GM10266 (cell line): ENCODE results near the gene LRRN2.

Experiments
- DNase-seq: peaks from one replicate; pipeline ENCODE4 v3.0.0; 2012; ENCODE audit errors: extremely low spot score
- TF ChIP-seq, protein P1 (sequence below): IDR thresholded peaks from 2 replicates; pipeline ENCODE4 v1.5.1; 2012; ENCODE audit warnings: mild to moderate bottlenecking, low read depth; ENCODE audit not compliant: control insufficient read depth, insufficient read depth; ENCODE audit errors: missing control alignments

LRRN2 gene

DNA sequence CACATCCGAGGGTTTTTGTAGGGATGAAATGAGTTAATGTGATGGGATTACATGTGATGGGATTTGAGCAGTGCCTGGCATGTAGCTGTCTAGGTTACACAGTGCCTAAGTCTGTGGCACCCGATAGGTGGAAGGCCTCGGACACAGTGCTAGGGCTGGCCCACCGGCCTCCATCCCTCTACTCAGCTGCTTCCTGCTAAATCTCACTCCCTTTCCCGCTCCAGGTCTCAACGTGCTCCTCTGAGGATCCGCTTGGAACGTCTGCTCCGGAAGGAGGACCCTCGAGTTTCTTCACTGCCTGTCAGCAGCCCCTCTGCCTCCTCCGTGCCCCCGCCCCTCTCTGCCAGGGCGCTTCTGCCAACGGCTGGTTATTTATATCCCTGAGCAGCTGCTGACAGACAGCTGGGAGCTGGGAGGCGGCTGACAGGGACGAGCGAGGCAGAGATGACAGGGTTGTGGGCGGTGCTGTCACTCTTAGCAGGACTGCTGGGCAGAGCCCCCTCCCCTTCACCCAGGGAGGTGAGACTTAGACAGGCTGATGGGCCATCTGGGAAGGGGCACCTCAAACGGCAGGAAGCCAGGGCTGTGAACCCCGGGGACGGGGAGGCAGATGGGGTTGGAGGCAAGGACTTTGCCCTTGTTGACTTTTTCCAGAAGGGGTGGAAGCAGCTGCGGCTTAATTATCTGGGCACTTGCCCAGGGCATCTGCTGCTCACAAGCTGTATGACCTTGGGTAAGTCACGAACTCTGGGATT, 26.6 kb upstream of the LRRN2 start:
- TF ChIP-seq, protein P1, sequence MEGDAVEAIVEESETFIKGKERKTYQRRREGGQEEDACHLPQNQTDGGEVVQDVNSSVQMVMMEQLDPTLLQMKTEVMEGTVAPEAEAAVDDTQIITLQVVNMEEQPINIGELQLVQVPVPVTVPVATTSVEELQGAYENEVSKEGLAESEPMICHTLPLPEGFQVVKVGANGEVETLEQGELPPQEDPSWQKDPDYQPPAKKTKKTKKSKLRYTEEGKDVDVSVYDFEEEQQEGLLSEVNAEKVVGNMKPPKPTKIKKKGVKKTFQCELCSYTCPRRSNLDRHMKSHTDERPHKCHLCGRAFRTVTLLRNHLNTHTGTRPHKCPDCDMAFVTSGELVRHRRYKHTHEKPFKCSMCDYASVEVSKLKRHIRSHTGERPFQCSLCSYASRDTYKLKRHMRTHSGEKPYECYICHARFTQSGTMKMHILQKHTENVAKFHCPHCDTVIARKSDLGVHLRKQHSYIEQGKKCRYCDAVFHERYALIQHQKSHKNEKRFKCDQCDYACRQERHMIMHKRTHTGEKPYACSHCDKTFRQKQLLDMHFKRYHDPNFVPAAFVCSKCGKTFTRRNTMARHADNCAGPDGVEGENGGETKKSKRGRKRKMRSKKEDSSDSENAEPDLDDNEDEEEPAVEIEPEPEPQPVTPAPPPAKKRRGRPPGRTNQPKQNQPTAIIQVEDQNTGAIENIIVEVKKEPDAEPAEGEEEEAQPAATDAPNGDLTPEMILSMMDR: no peak
- DNase-seq: no peak

GRCh38 chr1:204711103-204711946, 25.8 kb upstream of the LRRN2 start:
- TF ChIP-seq, protein P1: no peak
- DNase-seq: no peak

- TF ChIP-seq, protein P1: no peak
- no peak for DNase-seq
Observed at GRCh38 chr1:204709960-204710912, 24.7 kb upstream of the LRRN2 start.

GRCh38 chr1:204709021-204709420, 23.5 kb upstream of the LRRN2 start:
- TF ChIP-seq, protein P1: no peak

DNA sequence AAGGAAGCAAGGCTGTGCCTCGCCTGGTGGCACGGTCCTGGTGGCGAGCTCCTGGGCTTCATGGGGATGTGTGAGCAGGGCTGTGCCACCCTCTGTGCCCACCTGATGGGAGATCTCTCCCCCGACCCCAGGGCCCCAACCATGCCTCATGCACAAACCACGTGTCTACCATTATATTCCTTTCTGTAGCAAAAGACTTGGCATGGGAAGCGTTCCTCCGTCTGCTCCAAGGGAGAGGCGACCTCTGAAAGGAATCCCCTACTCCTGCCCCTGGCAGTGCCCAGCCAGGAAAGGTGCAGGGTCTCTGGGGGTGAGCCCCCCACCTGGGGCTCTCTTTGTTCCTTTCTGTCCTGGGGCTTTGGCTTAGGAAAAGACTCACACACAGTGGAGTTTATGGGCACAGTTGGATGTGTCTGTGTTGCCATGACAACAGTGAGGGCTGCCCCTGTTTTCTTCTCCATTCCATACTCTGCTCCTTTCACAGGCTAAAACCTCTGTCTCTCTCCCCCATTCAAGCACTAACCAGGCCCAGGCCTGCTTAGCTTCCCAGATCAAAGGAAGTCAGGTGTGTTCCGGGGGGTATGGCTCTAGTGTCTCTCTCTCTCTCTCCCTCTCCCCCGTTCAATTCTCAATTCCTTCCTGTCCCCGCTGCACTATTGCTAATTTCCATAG, 21.4 kb upstream of the LRRN2 start:
- no peak for DNase-seq
- TF ChIP-seq, protein P1: no peak

More at GRCh38 chr1:204709021-204709420, 23.5 kb upstream of the LRRN2 start:
- DNase-seq: no peak
